Measurements from ENCODE around the gene GLUL. TPM values are rescaled to one million over a fixed set of nuclear protein-coding genes. Genes with fewer than 3 reads are reported as not detected.
A peak's percentile ranks its signal among the peaks of the same experiment; 100 is the strongest.

GLUL gene
- total RNA-seq, 6 experiments from 2014 or later, result 184 to 493 (median 389) TPM

GRCh38 chr1:182368903-182369302 lies 22.7 kb downstream of the GLUL start:
- ATAC-seq, result no peak
- no peaks in the 10 kb centered on the region for H3K4me1 ChIP-seq
- no peaks in the 10 kb centered on the region for H3K9me3 ChIP-seq
- TF ChIP-seq CTCF (IDR thresholded peaks at IDR 0.05) (no peak), POLR2A (IDR thresholded peaks at IDR 0.05) (no peak)
- no peak for DNase-seq
- 63% methylated on average over 4 of the region's 4 CpGs for WGBS (ENCODE audit: insufficient coverage, low coverage, low lambda C conversion rate, missing lambda C conversion rate)
- intact Hi-C loops (cut with DNase I), result no loop called here
- H3K27me3 ChIP-seq, result no peaks in the 10 kb centered on the region
- H3K4me3 ChIP-seq, result no peak overlapping the region
- no peak overlapping the region for H3K27ac ChIP-seq
- H3K36me3 ChIP-seq, result no peaks in the 10 kb centered on the region

- 53% methylated on average over 4 of the region's 4 CpGs for WGBS (ENCODE audit: insufficient coverage, low coverage, low lambda C conversion rate, missing lambda C conversion rate)
- H3K27ac ChIP-seq, result no peak overlapping the region
- no peak for DNase-seq
- ATAC-seq, result no peak
- H3K4me1 ChIP-seq, result no peaks in the 10 kb centered on the region
- H3K9me3 ChIP-seq, result no peaks in the 10 kb centered on the region
- TF ChIP-seq POLR2A (IDR thresholded peaks at IDR 0.05), result no peak
- TF ChIP-seq CTCF (IDR thresholded peaks at IDR 0.05), result no peak
- H3K4me3 ChIP-seq, result no peak overlapping the region
- H3K27me3 ChIP-seq, result no peaks in the 10 kb centered on the region
- intact Hi-C loops (cut with DNase I), result no loop called here
- H3K36me3 ChIP-seq, result no peaks in the 10 kb centered on the region
These were observed 23.2 kb downstream of the GLUL start for GRCh38 chr1:182368358-182368757.

GRCh38 chr1:182367926-182368325 lies 23.7 kb downstream of the GLUL start:
- no peak for DNase-seq
- Histone ChIP-seq H3K9me3 (no peaks in the 10 kb centered on the region), H3K4me1 (no peaks in the 10 kb centered on the region), H3K27ac (no peak overlapping the region), H3K4me3 (no peak overlapping the region), H3K36me3 (no peaks in the 10 kb centered on the region), H3K27me3 (no peaks in the 10 kb centered on the region)
- WGBS (ENCODE audit: insufficient coverage, low coverage, low lambda C conversion rate, missing lambda C conversion rate), result 56% methylated on average over 1 of the region's 2 CpGs
- no peak for TF ChIP-seq CTCF (IDR thresholded peaks at IDR 0.05)
- TF ChIP-seq POLR2A (IDR thresholded peaks at IDR 0.05), result no peak
- ATAC-seq, result no peak
- intact Hi-C loops (cut with DNase I), result no loop called here

- WGBS (ENCODE audit: insufficient coverage, low coverage, low lambda C conversion rate, missing lambda C conversion rate), result 67% methylated on average over 2 of the region's 2 CpGs
- intact Hi-C loops (cut with DNase I), result no loop called here
- no peaks in the 10 kb centered on the region for H3K9me3 ChIP-seq
- H3K4me3 ChIP-seq, result no peak overlapping the region
- TF ChIP-seq POLR2A (IDR thresholded peaks at IDR 0.05) (no peak), CTCF (IDR thresholded peaks at IDR 0.05) (no peak)
- no peaks in the 10 kb centered on the region for H3K4me1 ChIP-seq
- H3K36me3 ChIP-seq, result no peaks in the 10 kb centered on the region
- DNase-seq (no peak), ATAC-seq (no peak)
- no peaks in the 10 kb centered on the region for H3K27me3 ChIP-seq
- H3K27ac ChIP-seq, result no peak overlapping the region
These were observed 25.0 kb downstream of the GLUL start for GRCh38 chr1:182366596-182366995.

GRCh38 chr1:182359645-182360044 lies 31.9 kb downstream of the GLUL start:
- ATAC-seq, result no peak
- Histone ChIP-seq H3K4me1 (no peaks in the 10 kb centered on the region), H3K9me3 (no peaks in the 10 kb centered on the region), H3K4me3 (no peak overlapping the region), H3K27ac (no peak overlapping the region), H3K36me3 (no peaks in the 10 kb centered on the region), H3K27me3 (no peaks in the 10 kb centered on the region)
- intact Hi-C loops (cut with DNase I), result no loop called here
- WGBS (ENCODE audit: insufficient coverage, low coverage, low lambda C conversion rate, missing lambda C conversion rate), result 49% methylated on average over 7 of the region's 7 CpGs
- peak in 1 of 3 donors; percentile 21 for DNase-seq
- TF ChIP-seq POLR2A (IDR thresholded peaks at IDR 0.05), result no peak
